SU-DHL-6 (cell line): Measurements from ENCODE around the gene RFTN1.

Experiments used
- EZH2phosphoT487 ChIP-seq: fragments of 200-600 bp; sonication (generic), shearing (Covaris generic); conservative IDR thresholded peaks from 2 replicates; pipeline ENCODE4 v1.6.1; 2018; ENCODE audit warnings: mild to moderate bottlenecking, antibody characterized with exemption, low read length, moderate library complexity, mixed read lengths
- TF ChIP-seq, protein P1 (sequence below): fragments of 200-600 bp; sonication (generic); IDR thresholded peaks from one replicate; pipeline ENCODE4 v1.5.1; 2017; ENCODE audit warnings: antibody characterized with exemption, mild to moderate bottlenecking, low read length, moderate library complexity; ENCODE audit not compliant: insufficient read depth, poor library complexity, severe bottlenecking

DNA sequence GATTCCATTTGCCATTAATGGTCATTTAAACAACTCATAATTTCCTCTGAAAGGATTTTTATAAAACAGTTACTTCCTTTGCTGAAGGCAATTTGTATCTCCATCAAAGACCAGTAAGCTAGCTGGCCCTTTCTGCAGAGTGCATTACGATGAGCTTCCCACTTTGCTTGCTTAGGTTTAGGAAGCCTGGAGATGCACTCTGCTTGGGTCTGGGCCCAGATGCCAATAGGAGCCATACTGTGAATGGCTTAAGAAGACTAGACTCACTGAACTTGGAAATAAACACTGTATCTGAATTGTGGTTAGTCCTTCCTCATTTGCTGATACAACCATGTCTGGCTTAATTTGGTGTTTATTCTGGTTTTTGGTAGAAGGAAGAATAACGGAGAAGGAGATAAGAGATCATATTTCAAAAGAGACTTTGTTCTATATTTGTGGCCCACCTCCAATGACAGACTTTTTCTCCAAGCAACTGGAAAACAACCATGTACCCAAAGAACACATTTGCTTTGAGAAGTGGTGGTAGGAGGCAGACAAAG, 210.4 kb downstream of the RFTN1 start:
- TF ChIP-seq, protein P1, sequence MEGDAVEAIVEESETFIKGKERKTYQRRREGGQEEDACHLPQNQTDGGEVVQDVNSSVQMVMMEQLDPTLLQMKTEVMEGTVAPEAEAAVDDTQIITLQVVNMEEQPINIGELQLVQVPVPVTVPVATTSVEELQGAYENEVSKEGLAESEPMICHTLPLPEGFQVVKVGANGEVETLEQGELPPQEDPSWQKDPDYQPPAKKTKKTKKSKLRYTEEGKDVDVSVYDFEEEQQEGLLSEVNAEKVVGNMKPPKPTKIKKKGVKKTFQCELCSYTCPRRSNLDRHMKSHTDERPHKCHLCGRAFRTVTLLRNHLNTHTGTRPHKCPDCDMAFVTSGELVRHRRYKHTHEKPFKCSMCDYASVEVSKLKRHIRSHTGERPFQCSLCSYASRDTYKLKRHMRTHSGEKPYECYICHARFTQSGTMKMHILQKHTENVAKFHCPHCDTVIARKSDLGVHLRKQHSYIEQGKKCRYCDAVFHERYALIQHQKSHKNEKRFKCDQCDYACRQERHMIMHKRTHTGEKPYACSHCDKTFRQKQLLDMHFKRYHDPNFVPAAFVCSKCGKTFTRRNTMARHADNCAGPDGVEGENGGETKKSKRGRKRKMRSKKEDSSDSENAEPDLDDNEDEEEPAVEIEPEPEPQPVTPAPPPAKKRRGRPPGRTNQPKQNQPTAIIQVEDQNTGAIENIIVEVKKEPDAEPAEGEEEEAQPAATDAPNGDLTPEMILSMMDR = no peak
- TF ChIP-seq EZH2phosphoT487 = no peak
